MV-4-11 (cell line): ENCODE measurements around the gene MIEN1.
A peak's percentile ranks its signal among the peaks of the same experiment; 100 is the strongest.
"Not testable (repeated sequence)": the region's sequence is repeated elsewhere in the genome, so short reads cannot be mapped to it uniquely, and the experiment has no call there.

Experiments used
- DNase-seq: peaks from one replicate; lab custom pipeline; 2025; lab: John Stamatoyannopoulos, UW

MIEN1 gene

DNA sequence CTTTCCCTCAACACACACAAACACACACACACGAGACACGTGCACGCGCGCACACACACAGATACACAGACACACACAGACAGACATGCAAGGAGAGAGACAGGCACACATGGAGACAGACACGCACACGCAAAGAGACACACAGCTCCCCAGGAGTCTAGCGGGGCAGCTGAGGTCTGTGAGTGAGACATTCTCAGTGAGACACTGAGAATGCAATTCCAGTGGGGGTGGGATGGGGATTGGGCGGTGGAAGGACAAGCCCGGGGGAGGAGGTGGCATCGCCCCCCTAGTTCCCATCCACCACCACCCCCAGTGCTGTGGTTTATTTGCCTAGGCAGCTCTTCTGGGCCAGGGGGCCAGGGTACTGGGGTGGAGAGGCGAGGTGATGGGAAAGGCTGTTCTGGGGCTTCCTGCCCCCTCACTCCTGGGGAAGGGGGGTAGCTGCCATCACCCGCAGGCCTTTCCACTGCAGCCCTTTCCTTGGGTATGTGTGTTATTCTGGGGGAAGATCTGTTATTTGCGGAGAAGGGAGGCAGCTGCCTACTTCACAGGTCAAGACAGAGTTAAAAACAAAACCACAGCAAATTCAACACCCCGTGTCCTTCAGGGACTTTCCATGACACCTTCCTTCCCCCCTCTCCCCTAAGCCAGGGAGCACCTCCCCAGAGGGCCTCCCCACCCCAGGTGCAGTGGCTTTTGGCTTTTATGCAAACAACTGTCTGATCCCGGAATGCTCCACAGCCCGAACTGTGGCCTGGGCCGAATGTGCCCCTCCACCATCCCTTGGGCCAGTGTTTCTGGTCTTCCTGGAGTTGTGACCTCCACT lies 25.4 kb upstream of the MIEN1 start:
- DNase-seq = no peak

DNA sequence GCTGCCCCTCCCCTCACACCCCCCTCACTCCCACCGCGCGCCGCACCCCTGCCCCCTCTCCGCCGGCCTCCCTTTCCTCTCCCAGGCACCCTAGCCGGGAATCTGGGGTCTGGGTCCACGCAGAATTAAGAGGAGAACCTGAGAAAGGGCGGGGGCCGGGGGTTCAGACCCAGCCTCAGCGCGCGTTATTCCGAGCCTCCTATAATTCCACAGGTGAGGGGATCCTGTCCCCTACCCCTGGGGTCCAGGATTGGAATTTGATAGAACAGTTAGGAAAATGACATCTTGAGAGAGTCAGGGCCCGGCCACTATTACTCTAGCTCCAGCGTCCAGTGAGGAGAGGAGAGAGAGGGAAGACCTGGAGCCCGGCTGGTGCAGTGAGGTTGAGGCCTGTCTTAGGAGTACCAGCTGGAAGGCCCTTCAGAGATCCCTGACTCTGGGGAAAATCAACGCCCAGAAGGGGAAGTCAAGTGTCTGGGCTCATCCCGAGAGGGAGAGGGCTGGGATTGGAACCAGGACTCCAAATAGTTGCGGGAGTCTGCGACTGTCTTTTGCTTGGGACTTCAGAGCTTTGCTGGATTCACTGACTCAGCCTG lies 24.7 kb upstream of the MIEN1 start:
- DNase-seq = no peak

DNA sequence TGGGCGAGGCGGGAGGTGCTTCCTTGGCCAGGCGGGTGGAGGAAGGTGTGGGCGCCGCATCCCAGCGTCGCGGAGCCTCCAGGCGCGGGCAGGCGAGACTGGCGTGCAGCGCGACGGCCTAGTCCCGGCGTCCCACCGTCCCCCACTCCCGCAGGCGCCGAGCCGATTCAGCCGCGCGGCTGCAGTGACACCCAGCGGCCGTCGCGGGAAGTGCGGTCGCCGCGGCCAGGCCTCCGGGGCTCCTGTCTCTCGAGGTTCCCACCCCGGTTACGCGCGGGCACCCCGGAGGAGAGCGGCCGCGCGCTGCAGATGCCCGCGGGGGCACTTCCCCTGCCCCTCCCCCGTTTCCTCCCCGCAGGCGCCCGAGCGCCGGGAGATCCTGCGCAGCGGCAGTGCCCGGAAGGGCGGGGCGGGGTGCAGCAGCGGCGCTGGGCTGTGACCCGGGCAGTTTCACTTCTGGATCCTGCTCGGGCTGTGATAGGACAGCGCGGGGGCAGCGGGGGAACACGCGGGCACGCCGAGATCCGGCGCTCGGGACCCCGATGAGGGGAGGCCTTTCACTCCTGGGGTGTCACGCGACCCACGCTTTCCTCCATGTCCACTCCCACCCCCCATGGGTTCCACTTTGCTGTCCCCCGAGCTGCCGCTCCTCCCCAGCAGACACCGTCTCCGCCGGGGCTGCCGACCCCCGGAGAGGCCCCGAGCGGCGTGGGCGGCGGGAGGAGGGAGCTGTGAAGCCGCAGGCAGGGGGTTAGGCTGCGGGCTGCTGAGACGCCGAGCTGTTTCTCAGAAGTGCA lies 24.0 kb upstream of the MIEN1 start:
- peak; percentile 94 for DNase-seq

DNA sequence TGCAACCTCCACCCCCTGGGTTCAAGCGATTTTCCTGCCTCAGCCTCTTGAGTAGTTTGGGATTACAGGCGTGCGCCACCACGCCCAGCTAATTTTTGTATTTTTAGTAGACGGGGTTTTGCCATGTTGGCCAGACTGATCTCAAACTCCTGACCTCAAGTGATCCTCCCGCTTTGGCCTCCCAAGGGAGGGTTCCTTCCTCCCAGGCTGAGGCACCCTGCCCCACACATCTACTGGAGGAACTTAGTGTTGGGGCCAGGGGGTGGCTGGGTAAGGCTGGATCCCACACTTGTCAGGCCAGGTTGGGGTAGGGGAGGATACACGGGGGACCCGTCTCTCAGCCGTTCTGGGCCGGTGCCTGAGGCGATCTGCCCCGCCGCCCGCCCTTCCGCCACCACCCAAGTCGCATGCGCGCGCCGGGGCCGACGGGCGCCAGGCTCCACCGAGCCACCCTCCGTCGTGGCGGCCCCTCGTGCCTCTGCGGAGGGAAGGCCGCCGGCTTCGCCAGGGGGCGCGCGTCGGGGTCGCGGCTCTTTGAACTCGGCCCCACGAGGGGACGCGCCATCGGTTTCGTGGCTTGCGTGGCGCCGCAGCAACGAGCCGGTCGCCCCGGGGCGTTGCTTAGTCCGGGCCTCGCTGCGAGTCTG lies 23.3 kb upstream of the MIEN1 start:
- DNase-seq = peak; percentile 57

DNA sequence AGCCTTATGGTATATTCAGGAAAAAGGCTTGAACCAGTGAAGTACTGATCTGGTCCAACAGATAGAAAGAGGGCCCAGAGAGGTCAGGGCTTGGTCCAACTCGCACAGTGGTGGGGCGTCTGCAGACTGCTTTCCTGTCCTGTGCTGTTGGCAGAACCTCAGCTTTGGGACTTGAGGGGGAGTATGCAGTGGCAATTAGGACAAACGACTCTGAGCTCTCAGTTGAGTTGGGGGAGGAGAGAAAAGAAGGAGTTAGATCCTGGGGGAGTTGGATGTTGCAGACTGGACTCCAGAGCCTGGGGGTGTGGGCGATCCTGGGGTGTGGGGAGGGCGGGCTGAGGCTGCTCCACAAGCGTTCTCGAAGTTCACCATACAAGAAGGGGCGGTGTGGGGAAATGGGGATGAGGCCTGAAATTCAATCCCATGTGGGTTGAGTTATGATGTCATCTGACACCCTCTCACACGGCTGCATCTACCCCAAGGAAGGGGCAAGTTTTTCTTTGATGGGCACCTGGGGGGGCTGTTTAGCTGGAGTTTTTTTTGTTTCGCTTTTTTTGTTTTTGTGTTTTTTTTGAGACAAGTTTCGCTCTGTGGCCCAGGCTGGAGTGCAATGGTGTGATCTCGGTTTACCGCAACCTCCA lies 22.0 kb upstream of the MIEN1 start:
- no peak for DNase-seq

DNA sequence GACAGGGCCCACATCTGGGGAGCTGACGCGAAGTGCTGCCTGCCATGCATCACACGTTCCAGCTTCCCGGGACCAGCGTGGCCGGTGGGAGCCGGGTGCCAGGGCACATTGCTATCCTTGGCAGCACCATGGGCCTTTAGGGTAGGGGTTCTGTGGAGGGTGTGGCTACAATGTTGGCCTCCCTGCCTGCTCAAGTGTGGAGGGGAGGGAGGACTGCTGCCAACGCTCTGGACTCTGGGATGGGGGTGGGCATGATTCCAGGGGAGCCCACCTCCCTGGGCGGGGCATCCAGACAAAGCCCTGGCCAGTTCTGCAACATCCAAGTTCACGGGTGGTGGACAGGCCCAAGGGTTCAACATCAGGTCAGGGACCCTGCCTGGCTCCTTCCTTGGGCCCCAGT lies 21.3 kb upstream of the MIEN1 start:
- no peak for DNase-seq

DNA sequence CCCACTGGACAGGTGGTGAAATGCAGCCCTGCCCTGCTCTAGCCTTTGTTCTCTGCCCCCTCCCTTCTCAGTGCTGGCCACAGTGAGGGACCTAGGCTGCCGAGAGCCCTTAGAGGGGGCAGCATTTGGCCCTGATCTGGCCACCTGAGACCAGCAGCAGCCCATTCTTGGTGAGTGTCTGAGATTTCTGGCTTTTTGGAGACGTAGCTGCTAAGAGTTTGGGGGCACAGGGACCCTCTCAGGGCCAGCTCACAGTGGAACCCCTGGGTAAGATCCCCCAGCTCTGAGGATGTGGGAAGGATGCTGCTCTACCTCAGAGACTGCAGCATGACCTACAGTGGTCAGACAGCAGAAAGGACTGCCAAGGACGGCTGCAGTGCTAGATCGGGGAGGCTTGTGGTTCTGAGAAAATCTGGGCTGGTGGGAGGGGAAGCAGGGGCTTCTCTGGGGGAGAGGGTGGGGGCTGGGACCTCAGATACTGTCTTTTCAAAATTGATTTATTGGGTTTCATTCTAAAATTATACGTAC lies 20.7 kb upstream of the MIEN1 start:
- DNase-seq = no peak

DNA sequence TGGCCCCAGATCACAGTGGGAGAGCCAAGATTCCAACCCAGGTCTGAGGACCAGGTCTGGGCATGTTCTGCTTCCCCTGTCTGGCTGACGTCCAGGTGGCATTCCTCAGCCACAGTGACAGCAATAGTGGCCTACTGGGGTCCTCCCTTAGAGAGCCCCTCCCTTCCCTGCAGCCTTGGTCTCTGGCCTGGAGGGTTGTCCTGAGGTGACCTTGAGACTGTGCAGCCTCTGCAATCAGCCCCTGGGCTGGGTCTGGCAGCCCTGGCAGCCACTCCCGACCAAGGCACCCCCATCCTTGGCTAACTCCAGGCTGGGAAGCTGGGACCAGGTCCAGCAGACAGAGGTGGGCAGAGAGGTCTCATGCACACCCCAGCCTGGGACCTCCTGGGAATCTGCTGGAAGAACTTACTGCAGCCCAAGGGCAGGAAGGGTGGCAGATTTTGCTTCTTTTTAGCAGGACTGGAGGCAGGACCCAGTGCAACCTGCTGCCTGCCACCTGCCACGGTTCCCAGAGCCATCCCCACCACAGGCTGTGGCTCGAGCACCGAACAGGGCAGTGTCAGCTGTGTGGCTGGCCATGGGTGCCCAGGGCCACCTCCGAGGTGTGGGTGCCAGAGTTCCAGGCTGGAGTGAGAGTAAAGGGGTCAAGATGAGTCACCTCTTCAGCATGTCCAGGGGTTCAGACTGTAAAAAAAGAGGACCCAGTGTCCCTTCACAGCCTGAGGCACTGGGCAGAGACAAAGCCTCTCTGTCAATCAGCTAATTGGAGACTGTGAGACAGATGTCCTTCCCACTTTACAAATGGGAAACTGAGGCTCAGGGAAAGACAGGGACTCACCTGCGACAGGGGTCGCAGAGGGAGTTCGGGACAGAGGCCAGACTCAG lies 20.0 kb upstream of the MIEN1 start:
- no peak for DNase-seq

DNA sequence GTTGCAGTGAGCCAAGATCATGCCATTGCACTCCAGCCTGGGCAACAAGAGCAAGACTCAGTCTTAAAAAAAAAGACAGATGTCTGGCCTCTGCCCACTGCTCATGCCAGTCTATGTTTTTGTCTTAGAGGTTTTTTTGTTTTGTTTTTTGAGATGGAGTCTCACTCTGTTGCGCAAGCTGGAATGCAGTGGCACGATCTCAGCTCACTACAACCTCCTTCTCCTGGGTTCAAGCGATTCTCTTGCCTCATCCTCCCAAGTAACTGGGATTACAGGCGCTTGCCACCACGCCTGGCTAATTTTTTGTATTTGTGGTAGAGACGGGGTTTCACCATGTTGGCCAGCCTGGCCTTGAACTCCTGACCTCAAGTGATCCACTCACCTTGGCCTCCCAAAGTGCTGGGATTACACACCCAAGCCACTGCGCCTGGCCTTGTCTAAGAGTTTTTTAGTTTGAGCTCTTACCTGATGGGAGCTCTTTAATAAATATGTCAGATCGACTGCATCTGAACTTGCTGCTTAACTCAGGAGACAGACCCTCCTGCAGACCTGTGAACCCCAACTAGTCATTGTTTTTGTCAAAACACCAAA lies 18.2 kb upstream of the MIEN1 start:
- DNase-seq = not testable (repeated sequence)

DNA sequence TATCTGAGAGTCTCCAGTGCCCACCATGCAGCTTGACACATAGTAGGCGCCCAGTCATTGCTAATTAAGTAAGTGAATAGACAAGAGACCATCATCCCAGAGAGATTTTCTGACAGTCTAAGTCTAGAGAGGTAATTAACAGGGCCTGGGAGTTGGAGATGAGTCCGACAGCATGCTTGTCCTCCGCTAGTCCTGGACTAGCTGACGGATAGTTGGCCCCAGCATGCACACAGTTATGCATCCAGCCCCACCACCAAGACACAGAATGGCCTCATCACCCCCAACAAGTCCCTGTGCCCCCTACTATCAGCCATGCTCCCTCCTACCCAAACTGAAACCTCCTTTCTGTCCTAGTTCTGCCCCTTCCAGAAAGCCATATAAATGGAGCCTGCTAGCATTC lies 17.4 kb upstream of the MIEN1 start:
- DNase-seq = no peak

DNA sequence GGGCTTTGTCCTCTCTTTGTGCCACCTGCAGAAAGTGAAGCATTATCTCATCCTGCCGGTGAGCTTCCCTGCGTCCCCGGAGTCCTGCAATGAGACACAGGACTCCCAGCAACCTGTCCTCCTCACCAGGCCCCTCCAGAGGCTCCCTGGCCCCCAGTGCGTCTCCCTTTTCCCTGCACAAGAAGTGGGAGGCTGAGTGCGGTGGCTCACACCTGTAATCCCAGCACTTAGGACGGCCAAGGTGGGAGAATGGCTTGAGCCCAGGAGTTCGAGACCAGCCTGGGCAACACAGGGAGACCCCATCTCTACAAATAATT lies 15.8 kb upstream of the MIEN1 start:
- DNase-seq = no peak

DNA sequence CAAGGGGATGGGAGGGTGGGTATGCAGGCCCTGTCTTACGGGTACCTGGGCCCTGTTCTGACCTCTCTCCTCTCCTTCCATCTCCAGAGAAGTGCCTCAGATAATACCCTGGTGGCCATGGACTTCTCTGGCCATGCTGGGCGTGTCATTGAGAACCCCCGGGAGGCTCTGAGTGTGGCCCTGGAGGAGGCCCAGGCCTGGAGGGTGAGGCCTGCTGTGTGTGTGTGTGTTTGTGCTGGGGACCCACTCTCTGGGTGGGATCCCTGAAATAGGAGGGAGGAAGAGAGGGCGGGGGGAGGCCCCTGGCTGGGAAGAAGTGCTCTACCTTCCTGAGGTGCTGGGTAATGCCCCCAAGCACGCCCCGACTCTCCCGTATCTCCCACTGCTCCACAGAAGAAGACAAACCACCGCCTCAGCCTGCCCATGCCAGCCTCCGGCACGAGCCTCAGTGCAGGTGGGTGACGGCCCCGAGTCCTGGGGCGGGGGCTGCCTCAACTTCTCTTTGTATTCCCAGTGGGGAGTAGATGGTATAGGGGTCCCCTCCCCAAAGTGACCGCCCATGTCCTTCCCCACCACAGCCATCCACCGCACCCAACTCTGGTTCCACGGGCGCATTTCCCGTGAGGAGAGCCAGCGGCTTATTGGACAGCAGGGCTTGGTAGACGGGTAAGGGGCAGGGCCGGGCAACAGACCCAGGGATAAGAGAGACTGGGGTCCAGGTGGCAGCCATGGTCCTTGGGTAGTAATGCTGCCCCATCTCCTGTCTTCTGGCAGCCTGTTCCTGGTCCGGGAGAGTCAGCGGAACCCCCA lies 15.2 kb upstream of the MIEN1 start:
- DNase-seq = no peak

DNA sequence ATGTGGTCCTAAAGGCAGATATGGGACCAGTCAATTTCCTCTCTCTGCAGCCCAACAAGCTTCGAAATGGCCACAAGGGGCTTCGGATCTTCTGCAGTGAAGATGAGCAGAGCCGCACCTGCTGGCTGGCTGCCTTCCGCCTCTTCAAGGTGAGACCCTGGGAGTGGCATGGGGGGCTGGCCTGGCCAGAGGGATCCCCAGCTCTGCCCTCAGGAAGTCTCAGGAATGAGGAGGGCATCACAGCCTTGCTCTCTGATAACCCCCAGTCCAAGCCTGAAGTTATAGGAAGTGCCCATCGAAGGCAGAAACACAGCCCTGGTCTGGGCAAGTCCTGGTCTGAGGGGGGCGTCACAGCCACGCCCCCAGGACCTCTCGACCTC lies 14.5 kb upstream of the MIEN1 start:
- DNase-seq = no peak

DNA sequence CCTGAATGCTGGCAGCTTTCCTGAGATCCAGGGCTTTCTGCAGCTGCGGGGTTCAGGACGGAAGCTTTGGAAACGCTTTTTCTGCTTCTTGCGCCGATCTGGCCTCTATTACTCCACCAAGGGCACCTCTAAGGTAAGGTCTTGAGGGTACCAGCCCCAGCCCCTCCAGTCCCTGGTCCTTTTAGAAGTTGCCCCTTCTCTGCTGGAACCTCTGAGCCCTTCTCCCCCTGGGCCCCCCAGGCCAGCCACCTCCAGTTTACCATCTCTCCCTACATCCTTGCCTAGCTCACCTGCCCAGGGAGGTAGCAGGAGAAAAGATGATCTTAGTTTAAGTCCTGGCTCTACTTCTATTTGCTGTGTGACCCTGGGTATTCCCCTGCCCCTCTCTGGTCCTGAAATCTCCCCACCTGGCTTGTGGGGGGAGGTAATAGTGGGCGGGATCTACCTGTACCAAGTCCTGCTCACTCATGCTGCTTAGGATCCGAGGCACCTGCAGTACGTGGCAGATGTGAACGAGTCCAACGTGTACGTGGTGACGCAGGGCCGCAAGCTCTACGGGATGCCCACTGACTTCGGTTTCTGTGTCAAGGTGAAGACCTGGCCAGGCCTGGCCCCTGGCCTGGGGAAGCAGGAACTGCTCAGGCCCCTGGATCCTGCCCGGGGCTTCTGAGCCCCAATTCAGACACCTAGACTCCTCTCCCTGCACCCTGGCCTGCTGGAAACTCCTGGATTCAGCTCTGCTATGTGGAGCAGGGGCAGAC lies 13.9 kb upstream of the MIEN1 start:
- no peak for DNase-seq

DNA sequence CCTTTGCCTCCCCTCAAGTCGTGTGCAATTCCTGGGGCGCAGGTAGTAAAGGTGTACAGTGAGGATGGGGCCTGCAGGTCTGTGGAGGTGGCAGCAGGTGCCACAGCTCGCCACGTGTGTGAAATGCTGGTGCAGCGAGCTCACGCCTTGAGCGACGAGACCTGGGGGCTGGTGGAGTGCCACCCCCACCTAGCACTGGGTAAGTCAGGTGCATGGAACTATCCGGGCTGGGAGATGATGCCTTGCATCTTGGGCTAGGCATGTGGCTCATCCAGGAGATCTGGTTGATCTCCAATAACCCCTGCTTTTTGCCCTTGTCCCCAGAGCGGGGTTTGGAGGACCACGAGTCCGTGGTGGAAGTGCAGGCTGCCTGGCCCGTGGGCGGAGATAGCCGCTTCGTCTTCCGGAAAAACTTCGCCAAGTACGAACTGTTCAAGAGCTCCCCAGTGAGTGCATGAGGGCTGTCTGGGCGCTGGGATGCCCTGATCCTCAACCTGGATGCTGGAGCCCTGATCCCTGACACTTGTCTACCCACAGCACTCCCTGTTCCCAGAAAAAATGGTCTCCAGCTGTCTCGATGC lies 12.6 kb upstream of the MIEN1 start:
- DNase-seq = no peak

DNA sequence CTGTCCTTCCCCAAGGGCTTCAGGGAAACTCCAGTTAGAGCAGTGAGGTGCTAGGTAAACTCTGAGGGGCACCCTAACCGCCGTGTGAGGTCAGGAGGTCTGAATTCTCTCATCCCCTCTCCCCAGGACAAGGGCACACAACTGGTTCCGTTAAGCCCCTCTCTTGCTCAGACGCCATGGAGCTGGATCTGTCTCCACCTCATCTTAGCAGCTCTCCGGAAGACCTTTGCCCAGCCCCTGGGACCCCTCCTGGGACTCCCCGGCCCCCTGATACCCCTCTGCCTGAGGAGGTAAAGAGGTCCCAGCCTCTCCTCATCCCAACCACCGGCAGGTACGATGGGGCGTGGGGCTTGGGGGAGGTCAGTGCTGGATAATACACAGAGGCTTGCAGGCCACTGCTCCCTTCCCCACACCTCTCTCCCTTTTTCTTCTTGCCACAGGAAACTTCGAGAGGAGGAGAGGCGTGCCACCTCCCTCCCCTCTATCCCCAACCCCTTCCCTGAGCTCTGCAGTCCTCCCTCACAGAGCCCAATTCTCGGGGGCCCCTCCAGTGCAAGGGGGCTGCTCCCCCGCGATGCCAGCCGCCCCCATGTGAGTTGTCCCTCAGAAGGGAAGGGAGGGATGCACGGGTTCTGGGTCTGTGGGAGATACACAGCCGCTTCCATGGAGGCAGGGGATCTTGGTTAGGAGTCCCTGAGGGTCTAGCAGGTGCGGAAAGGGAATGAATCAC lies 12.0 kb upstream of the MIEN1 start:
- no peak for DNase-seq

DNA sequence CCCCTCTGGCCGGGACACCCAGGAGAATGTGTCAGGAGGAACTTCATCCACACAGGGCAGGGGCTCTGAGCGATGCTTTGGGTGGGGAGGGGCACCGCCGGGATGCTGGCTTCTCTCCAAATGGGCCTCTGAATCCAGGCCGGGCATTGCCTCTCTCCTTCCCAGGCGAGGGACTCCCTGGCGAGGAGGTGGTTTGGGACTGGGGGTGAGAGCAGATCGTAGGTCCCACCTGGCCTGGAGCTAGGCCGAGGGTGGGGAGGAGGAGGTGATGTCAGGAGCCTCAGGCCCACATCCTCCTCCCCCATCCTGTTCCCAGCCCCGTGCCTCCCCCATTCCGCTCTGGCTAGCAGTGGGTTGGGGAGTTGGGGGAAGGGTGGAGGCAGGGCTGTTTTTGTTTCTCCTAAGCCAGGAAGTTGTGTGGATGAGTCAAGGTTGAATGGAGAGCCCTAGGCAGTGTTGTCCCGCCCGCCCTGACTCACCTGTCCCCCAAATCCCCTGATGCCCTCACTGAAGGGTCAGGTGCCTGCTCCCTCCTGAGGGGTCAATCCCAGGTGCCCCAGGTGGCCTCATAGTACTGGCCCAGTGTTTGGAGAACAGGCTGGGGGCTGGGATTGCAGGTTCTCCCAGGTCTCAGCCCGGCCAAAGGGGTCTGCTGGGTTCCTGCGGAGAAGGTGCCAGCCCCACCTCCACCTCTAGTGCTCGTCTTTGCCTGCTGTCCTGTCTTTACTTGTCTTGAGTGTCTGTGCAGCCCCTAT lies 10.2 kb upstream of the MIEN1 start:
- DNase-seq = no peak
